HCT116 (cell line): ENCODE results near the gene DUOXA2. TPM values are rescaled to one million over a fixed set of nuclear protein-coding genes. Genes with fewer than 3 reads are reported as not detected.

Experiments
- ATAC-seq: fragments of 200-7000 bp; cut with Tn5 transposase; 2 replicates; pipeline ENCODE4 v1.9.1; 2020; ENCODE audit warnings: mild to moderate bottlenecking, moderate library complexity
- BruUV-seq: library from RNA; stranded (reverse); fragments of 400-500 nt; replicated peaks from 2 replicates; lab custom pipeline; 2021; lab: Mats Ljungman, UMichigan
- CTCF ChIA-PET: fragments of 300-600 bp; sonication (Branson Sonifier 250); formaldehyde crosslinking; loops from one replicate; lab custom pipeline; 2021; ENCODE audit warnings: antibody characterized with exemption; lab: Charles Lee
- POLR2A ChIA-PET: fragments of 300-600, 350-600 bp; sonication (Branson Sonifier 250); formaldehyde crosslinking; loops from one replicate; lab custom pipeline; 2021; ENCODE audit warnings: antibody characterized with exemption; lab: Charles Lee
- RAD21 ChIA-PET, 2 experiments: fragments of 300-600 bp; sonication (Branson Sonifier 250); formaldehyde crosslinking; loops; one replicate each; lab custom pipeline; 2023; ENCODE audit warnings: low total read pairs in 2 of 2; ENCODE audit not compliant: uncharacterized antibody in 2 of 2, unreplicated experiment in 2 of 2, low non-redundant PET in 1 of 2; lab: Charles Lee
- DNase-seq: peaks from one replicate; pipeline ENCODE4 v3.0.0-alpha.2; 2010; ENCODE audit warnings: low read depth, low spot score
- H2AFZ ChIP-seq: fragments of 200-600 bp; shearing (Covaris generic), sonication (generic); 2 replicates; pipeline ENCODE4 v1.6.1; 2017; ENCODE audit warnings: low read depth, mixed run types, mixed read lengths, antibody characterized with exemption, low read length; ENCODE audit not compliant: poor library complexity, severe bottlenecking
- H3K27ac ChIP-seq: 2 replicates; pipeline ENCODE4 v1.5.1; 2012; ENCODE audit warnings: low read depth, low read length
- H3K27me3 ChIP-seq: fragments of 200-600 bp; sonication (generic); 2 replicates; pipeline ENCODE4 v1.6.1; 2016; ENCODE audit warnings: mixed run types, low read length, mixed read lengths; ENCODE audit not compliant: insufficient read depth
- H3K36me3 ChIP-seq, 2 experiments: fragments of 200-500 bp in 1 of 2; fragments of 200-600 bp in 1 of 2; sonication (Bioruptor generic) in 1 of 2; sonication (generic) in 1 of 2; 2 replicates each; pipeline versions ENCODE4 v1.5.1 to v1.6.1; 2014 to 2016; ENCODE audit warnings: low read length in 2 of 2, inconsistent platforms in 1 of 2, mixed read lengths in 1 of 2, mixed run types in 1 of 2; ENCODE audit not compliant: insufficient read depth in 2 of 2, control insufficient read depth in 1 of 2
- H3K4me1 ChIP-seq, 2 experiments: fragments of 200-600 bp in 1 of 2; sonication (generic) in 1 of 2; 2 replicates each; pipeline versions ENCODE4 v1.5.1 to v1.6.1; 2012 to 2017; ENCODE audit warnings: low read length in 2 of 2, inconsistent platforms in 1 of 2, mild to moderate bottlenecking in 1 of 2, mixed read lengths in 1 of 2, mixed run types in 1 of 2, moderate library complexity in 1 of 2; ENCODE audit not compliant: insufficient read depth in 2 of 2, control insufficient read depth in 1 of 2
- H3K4me2 ChIP-seq: fragments of 200-600 bp; sonication (generic); 2 replicates; pipeline ENCODE4 v1.6.1; 2017; ENCODE audit warnings: mixed run types, low read length, mixed read lengths
- H3K4me3 ChIP-seq, 2 experiments: fragments of 200-600 bp in 1 of 2; sonication (generic) in 1 of 2; replicated peaks in 1 of 2; 2 replicates each; pipeline ENCODE4 v1.5.1; 2011 to 2016; ENCODE audit warnings: low read length in 2 of 2, control low read depth in 1 of 2, low read depth in 1 of 2, mild to moderate bottlenecking in 1 of 2, mixed read lengths in 1 of 2, mixed run types in 1 of 2
- H3K79me2 ChIP-seq: fragments of 200-600 bp; sonication (generic); 2 replicates; pipeline ENCODE4 v1.6.1; 2017; ENCODE audit warnings: mild to moderate bottlenecking, mixed run types, low read length, moderate library complexity, mixed read lengths; ENCODE audit not compliant: insufficient read depth
- H3K9ac ChIP-seq: fragments of 200-600 bp; sonication (generic); 2 replicates; pipeline ENCODE4 v1.6.1; 2016; ENCODE audit warnings: low read length, mixed read lengths
- H3K9me2 ChIP-seq: fragments of 200-600 bp; sonication (generic), shearing (Covaris generic); 2 replicates; pipeline ENCODE4 v1.6.1; 2017; ENCODE audit warnings: mixed run types, mild to moderate bottlenecking, moderate library complexity; ENCODE audit not compliant: insufficient read depth
- H3K9me3 ChIP-seq, 2 experiments: fragments of 200-500 bp in 1 of 2; fragments of 200-600 bp in 1 of 2; sonication (Bioruptor generic) in 1 of 2; sonication (generic) in 1 of 2; 2 replicates each; pipeline ENCODE4 v1.6.1; 2014 to 2017; ENCODE audit warnings: low read length in 2 of 2, mixed read lengths in 2 of 2, inconsistent platforms in 1 of 2, low read depth in 1 of 2, mild to moderate bottlenecking in 1 of 2, mixed run types in 1 of 2, moderate library complexity in 1 of 2; ENCODE audit not compliant: control insufficient read depth in 1 of 2, insufficient read depth in 1 of 2
- H4K20me1 ChIP-seq: fragments of 200-600 bp; sonication (generic), shearing (Covaris generic); 2 replicates; pipeline ENCODE4 v1.6.1; 2017; ENCODE audit warnings: mixed run types, mild to moderate bottlenecking, moderate library complexity; ENCODE audit not compliant: insufficient read depth
- CEBPB ChIP-seq: IDR thresholded peaks from 2 replicates; pipeline ENCODE4 v1.6.1; 2012; ENCODE audit warnings: low read depth
- ELF1 ChIP-seq: IDR thresholded peaks from 2 replicates; pipeline ENCODE4 v1.6.1; 2012; ENCODE audit warnings: low read depth, borderline replicate concordance
- EZH2 ChIP-seq: fragments of 200-600 bp; sonication (generic); IDR thresholded peaks from 2 replicates; pipeline ENCODE4 v1.6.1; 2017; ENCODE audit warnings: antibody characterized with exemption, mixed run types
- EZH2phosphoT487 ChIP-seq: fragments of 200-600 bp; IDR thresholded peaks from 2 replicates; pipeline ENCODE4 v1.6.1; 2018; ENCODE audit warnings: antibody characterized with exemption, borderline replicate concordance
- FOSL1 ChIP-seq: IDR thresholded peaks from 2 replicates; pipeline ENCODE4 v1.6.1; 2012; ENCODE audit warnings: low read depth
- MAX ChIP-seq: IDR thresholded peaks from 2 replicates; pipeline ENCODE4 v1.6.1; 2012
- POLR2A ChIP-seq: IDR thresholded peaks from 2 replicates; pipeline ENCODE4 v1.7.0; 2011; ENCODE audit warnings: borderline replicate concordance; ENCODE audit not compliant: insufficient read depth, insufficient read length; ENCODE audit errors: extremely low read depth
- POLR2AphosphoS5 ChIP-seq: IDR thresholded peaks from 2 replicates; pipeline ENCODE4 v1.6.1; 2011; ENCODE audit warnings: mild to moderate bottlenecking, low read depth, low read length, moderate library complexity
- RAD21 ChIP-seq: IDR thresholded peaks from 2 replicates; pipeline ENCODE4 v1.6.1; 2012; ENCODE audit warnings: low read depth, mild to moderate bottlenecking
- SP1 ChIP-seq: IDR thresholded peaks from 2 replicates; pipeline ENCODE4 v1.6.1; 2012; ENCODE audit warnings: low read depth
- TCF7L2 ChIP-seq: IDR thresholded peaks from 2 replicates; pipeline ENCODE4 v1.7.0; 2011; ENCODE audit warnings: borderline replicate concordance, inconsistent platforms; ENCODE audit not compliant: insufficient read depth, insufficient read length; ENCODE audit errors: extremely low read depth
- YY1 ChIP-seq: IDR thresholded peaks from 2 replicates; pipeline ENCODE4 v1.6.1; 2011; ENCODE audit warnings: low read length, low read depth, moderate library complexity, mild to moderate bottlenecking; ENCODE audit not compliant: insufficient replicate concordance; ENCODE audit errors: extremely low read depth
- ZBTB33 ChIP-seq: IDR thresholded peaks from 2 replicates; pipeline ENCODE4 v1.6.1; 2011; ENCODE audit warnings: mild to moderate bottlenecking, low read length, moderate library complexity; ENCODE audit not compliant: insufficient replicate concordance; ENCODE audit errors: extremely low read depth
- ZFX ChIP-seq: fragments of 450-650 bp; IDR thresholded peaks from 2 replicates; pipeline ENCODE4 v1.6.1; 2017
- intact Hi-C: fragments of 100-400 bp; cut with micrococcal nuclease; formaldehyde crosslinking; loops from 2 replicates; pipeline ENCODE4 v1.10.0; 2022
- total RNA-seq: library from RNA; stranded (reverse); gene quantifications from one replicate; pipeline ENCODE4 v1.2.1, GENCODE V29; 2021; ENCODE audit not compliant: unreplicated experiment
- TF ChIP-seq, protein P1 (sequence below): IDR thresholded peaks from 2 replicates; pipeline ENCODE4 v1.6.1; 2012; ENCODE audit warnings: low read depth

Gene DUOXA2
- total RNA-seq, 1 experiment from 2014 or later = not detected

GRCh38 chr15:45089712-45090373 is 24.3 kb upstream of the DUOXA2 start:
- TF ChIP-seq, protein P1, sequence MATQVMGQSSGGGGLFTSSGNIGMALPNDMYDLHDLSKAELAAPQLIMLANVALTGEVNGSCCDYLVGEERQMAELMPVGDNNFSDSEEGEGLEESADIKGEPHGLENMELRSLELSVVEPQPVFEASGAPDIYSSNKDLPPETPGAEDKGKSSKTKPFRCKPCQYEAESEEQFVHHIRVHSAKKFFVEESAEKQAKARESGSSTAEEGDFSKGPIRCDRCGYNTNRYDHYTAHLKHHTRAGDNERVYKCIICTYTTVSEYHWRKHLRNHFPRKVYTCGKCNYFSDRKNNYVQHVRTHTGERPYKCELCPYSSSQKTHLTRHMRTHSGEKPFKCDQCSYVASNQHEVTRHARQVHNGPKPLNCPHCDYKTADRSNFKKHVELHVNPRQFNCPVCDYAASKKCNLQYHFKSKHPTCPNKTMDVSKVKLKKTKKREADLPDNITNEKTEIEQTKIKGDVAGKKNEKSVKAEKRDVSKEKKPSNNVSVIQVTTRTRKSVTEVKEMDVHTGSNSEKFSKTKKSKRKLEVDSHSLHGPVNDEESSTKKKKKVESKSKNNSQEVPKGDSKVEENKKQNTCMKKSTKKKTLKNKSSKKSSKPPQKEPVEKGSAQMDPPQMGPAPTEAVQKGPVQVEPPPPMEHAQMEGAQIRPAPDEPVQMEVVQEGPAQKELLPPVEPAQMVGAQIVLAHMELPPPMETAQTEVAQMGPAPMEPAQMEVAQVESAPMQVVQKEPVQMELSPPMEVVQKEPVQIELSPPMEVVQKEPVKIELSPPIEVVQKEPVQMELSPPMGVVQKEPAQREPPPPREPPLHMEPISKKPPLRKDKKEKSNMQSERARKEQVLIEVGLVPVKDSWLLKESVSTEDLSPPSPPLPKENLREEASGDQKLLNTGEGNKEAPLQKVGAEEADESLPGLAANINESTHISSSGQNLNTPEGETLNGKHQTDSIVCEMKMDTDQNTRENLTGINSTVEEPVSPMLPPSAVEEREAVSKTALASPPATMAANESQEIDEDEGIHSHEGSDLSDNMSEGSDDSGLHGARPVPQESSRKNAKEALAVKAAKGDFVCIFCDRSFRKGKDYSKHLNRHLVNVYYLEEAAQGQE = no peak
- no peak for TF ChIP-seq EZH2phosphoT487
- TF ChIP-seq FOSL1 = no peak
- no peak for TF ChIP-seq CEBPB
- no peak for TF ChIP-seq POLR2A
- no peak for TF ChIP-seq ZFX
- no peak for TF ChIP-seq EZH2
- no peak for TF ChIP-seq RAD21
- no peak for TF ChIP-seq POLR2AphosphoS5
- TF ChIP-seq ELF1 = no peak
- TF ChIP-seq MAX = no peak
- TF ChIP-seq SP1 = no peak
- no peak for TF ChIP-seq TCF7L2
- TF ChIP-seq ZBTB33 = no peak
- TF ChIP-seq YY1 = no peak
- intact Hi-C loops = no loop called here
- H3K4me1 ChIP-seq = peaks cover 0 to 7% of the 10 kb centered on the region in 2 experiments; a peak in 1 of 4 replicates
- H3K27ac ChIP-seq = no peak overlapping the region
- DNase-seq (no peak), ATAC-seq (no peak)
- H3K36me3 ChIP-seq = no peaks in the 10 kb centered on the region
- no peaks in the 10 kb centered on the region for H3K9me3 ChIP-seq
- no peak overlapping the region for H3K4me3 ChIP-seq
- CTCF ChIA-PET = no interaction called here
- RAD21 ChIA-PET = no interaction called here
- H4K20me1 ChIP-seq = no peaks in the 10 kb centered on the region
- no peak overlapping the region for H3K4me2 ChIP-seq
- H3K9ac ChIP-seq = no peak overlapping the region
- peaks cover 14% of the 10 kb centered on the region; the same call in 1 of the 2 replicates for H3K27me3 ChIP-seq
- H3K79me2 ChIP-seq = no peaks in the 10 kb centered on the region
- no TSS peak for BruUV-seq
- H3K9me2 ChIP-seq = no peaks in the 10 kb centered on the region
- POLR2A ChIA-PET = no interaction called here
- no peak overlapping the region for H2AFZ ChIP-seq
